NOMO-1 treated with dmso at 0.1 percent for 144 hours (cell line): ENCODE results near the gene BTBD9.

ENCODE experiments used
- DNase-seq: peaks from one replicate; lab custom pipeline; 2025; ENCODE audit not compliant: unreplicated experiment; lab: John Stamatoyannopoulos, UW

Gene BTBD9

DNA sequence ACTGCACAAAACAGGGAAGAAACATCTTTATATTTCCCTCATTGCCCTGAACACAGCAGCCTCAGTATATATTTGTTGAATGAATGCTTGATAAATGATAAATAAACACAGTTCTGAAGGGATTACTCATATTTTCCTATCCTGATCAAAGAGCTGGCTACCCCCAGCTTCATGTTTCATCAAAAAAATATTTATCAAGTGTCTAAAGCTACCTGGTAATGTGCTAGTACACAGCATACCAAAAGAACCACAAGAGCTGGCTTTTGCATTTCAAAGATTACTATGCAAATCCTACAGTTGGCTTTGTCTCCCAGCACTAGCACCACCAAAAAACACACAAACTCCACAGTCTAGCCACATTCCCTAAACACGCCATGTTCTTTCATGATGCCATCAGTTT, 130.0 kb downstream of the BTBD9 start:
- DNase-seq, result no peak

DNA sequence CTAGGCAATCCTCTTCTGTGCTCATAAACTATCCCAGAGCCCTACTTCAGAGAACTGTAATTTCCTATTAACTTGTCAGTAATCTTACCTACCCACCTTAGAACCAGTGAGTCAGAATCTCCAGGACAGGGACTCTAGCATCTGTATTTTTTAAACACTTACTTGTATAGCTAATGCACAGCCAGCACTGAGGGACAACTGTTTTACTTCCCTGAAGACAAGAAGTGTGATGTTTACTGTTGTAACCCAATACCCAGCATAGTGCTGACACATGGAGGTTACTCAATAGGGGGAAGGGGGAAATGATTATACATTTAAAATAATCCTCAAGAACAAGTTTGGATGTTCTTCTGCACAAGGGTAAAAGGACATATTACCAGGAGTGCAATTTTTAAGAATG, 130.8 kb downstream of the BTBD9 start:
- no peak for DNase-seq

DNA sequence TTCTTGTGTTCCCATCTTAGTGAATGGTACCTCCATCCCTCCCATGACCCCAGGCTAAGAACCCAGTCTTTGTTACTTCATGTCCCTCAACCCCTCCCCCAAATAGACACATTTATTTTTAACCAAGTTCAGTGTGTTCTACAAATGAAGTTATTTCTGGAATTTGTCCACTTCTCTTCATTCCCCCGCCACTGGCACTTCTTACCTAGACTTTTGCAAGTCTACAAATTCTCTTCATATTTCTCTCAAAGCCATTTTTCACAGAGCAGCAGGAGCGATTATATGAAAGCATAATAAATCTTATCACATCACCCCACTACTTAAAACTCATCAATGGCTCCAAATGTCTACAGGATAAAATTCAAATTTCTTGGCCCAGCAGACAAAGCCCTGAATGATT, 131.4 kb downstream of the BTBD9 start:
- DNase-seq, result no peak

DNA sequence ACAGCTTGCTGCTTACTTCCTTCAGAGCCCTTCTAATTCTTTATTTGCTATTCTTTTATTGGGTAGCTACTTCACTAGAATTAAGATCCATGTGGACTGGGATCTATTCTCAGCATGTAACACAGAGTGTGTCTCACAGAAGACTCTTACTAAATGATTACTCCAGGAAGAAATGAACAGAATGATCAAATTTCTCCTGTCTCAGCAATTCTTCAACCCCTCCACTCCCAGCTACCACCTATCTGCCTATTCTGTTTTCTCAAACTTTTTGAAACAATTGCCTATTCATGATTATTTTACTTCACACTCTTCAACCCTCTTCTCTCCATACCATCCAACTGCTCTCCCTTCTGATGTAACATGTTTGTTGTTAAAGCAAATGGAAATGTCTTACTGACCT, 132.6 kb downstream of the BTBD9 start:
- DNase-seq, result no peak

DNA sequence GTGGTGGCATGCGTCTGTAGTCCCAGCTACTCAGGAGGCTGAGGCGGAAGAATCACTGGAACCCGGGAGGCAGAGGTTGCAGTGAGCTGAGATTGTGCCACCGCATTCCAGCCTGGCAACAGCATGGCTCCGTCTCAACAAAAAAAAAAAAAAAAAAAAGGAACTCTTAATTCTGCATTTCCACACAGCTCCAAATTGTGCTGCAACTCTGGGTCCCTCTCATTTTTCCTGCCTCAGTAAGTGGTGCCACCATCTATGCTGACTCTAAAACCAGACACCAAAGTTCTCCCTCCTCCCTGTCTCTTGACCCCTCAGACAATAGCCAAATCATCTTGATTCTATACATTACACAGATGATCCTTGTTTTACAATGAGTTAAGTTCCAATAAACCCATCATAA, 133.9 kb downstream of the BTBD9 start:
- DNase-seq, result no peak

DNA sequence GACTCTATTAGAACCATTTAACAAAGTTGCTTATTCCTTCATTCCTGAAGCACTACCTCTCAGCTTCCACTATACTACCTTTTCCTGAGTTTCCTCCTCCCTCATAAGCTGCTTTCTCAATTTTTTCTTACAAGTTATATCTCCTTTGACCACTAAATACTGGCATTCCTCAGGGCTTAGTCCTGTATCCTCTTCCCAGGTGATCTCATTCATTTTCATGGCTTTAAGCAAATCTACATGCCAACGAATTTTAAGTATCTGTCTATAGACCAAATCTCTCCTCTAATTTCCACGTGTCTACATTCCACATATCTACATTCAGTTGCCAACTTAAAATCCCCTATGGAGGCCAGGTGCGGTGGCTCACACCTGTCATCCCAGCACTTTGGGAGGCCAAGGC, 134.7 kb downstream of the BTBD9 start:
- no peak for DNase-seq

DNA sequence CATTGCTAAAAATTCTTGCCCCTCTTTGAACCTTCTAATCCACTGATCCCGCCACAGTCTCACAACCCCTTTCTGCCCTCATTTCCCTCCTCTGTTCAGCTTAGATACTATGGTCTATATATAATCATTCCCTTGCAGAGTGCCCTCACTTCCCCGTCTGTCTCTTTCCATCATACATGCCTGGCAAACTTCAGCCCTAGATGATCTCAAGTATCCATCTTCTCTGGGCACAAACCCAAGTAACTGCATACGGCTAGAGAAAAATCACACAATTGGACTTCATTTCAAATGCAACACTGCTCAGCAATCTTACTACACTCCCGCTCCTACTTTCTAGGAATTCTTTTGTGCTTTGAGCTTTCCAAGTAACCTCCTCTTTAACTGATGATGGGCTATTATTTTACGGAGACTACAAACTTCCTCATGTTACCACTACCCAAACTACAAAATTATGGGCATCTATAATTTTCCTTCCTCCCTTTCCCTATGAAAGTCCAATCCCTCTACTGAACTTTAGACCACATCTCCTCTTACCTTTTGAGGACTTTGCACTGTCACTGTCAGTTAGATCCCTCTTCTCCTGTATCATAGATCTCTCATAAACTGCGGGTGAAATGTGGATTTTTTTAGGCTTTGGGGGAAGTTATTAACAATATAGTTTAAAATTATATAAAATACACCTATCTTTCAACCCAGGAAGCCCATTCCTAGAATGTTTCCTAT, 135.6 kb downstream of the BTBD9 start:
- DNase-seq, result no peak

DNA sequence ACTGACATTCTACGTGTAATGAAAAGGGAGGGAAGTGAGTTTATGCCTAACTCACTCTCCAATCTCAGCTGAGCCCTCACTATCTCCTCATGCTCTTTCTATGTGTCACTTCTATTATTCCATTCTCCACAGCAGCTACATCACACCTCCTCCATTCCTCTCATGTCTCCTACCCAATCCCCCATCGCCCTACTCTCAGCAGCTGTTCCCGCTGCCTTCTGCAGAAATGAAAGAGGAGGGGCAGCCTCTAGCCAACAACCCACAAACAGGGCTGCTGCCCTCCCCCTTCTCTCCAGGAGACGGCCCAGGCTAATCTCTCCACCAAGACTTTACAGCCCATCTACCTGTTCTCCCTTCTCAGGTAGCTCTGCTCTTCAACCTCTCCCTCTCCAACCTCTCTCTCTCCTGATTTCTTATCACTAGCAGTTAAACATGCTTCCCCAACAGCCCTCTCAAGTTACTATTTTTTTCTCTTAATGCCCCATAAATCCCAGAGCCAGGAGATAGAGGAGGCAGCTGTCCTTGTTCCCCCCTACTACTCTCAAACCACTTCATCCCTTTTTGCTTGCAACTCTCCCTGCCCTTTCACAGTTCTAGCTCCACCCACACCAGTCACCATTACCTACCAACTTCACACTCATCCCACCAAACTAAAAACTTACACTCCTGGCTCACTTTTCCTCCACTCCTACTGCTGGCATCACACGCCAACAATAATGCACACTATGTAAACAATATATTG, 136.5 kb downstream of the BTBD9 start:
- no peak for DNase-seq

DNA sequence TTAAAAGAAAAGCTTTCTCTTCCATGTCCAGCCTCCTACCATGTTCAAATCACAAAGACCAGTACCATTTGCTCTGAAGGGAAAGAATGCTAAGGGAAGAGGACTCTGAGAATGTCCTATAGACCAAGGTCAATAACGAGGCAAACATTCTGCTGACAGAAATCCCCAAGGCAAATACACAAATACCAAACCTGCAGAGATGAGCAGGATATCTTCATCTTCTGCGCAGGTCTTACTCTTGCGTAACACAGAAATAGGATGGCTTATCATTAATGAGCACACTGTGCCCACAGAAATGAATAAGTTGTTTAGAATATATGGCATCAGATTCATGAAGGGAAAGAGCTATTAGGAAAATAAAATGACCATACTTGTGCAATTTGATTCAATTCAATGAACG, 137.3 kb downstream of the BTBD9 start:
- DNase-seq, result no peak

DNA sequence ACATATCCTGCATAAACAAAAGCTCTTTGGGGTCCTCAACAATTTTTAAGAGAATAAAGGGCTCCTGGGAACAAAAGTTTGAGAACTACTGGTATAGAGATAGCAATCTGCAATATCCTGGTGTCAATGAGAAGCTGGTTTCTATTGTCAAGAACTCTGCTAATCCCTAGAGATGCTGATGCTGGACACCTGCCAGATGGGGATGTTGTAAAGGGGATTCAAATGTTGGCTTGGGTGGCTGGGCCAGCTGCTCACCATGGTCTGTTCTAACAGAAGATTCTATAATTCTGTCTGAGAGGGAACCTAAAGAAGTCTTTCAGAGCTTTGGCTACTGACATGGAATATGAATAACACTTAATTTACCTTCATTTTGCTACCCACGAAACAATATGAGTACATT, 137.8 kb downstream of the BTBD9 start:
- DNase-seq, result no peak

DNA sequence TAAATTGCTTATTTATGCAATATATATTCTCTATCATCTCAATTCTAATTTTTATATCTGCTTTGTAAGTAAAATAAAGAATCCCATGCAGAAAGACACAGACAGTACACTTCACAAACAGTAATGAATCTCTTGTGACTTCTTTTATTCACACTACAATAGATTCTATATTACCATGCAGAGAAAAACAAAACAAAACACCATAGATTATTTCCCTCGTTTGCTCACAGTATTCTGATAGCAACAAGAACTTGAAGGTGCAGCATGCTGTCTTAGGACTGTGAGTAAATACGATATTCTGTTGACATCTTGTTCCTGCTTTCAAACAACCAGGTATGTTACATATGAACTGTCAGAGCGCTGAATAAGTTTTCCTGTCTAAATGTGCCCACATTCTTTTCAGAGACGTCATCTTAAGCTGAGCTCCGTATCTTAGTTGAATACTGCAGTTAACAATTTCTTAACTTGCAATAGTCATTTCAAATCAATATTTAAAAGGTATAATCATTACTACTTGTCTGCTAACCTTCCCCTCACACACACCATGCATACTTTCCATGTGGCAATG, 140.1 kb downstream of the BTBD9 start:
- no peak for DNase-seq

DNA sequence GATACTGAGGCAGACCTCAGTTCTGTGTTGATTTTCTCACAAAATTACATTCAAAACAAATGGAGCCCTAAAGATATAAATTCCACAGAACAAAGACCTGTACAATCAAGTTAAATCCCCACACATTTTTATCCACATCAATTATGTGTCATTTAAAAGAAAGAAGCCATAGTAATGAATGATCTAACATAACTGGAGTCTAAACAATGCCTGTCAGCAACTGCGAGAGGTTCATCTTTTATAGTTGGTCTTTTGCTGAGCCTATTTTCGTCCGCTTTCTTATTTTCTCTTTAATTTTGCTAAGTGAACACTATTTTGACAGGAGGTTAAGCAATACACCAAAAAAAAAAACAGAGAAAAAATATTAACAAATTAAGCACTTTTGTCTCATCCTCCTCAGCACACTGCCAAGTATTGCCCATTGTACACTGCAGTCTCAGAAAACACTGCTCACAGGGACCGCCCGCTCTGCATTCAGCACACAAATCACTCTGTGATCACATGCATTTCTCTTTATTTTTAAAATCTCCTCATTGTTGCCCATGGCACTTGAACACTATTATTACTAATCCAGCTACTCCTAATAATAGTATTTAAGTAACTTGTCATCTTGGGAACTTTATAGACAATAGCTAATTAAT, 140.8 kb downstream of the BTBD9 start:
- no peak for DNase-seq

DNA sequence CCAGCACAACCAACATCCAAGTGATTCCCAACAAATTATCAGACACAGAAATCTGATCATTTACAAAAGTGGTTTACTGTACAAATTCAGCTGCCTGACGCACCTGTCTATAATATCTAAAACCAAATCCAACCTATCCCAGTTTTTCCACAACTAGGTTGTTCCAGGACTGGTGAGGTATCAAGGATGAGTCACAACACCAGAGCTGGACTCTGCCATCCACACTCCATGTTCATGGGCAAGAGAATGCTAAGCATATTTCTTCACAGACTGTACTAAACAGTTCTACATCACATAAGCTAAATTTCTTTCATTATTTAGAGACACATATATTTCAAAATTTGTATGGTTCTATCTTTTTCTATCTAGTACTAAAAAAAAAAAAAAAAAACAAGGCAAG, 141.6 kb downstream of the BTBD9 start:
- DNase-seq, result no peak

DNA sequence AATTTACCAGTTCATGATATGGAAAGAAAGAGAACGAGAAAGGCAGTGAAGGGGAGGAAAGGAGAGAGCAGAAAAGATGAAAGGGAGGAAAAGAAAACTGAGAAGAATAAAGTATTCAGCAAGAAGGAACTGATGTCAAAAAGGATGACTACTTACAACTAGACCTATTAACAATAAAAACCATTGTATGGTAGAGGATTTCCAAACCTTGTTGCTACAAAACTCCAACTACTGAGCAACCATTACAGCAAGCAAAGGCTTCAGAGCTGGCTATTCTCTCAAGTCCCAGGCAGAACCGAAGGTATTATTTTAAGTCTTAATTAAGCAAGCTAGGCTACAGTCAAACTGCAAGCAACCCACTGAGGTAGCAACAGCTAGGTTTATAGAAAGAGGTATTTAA, 142.2 kb downstream of the BTBD9 start:
- no peak for DNase-seq

DNA sequence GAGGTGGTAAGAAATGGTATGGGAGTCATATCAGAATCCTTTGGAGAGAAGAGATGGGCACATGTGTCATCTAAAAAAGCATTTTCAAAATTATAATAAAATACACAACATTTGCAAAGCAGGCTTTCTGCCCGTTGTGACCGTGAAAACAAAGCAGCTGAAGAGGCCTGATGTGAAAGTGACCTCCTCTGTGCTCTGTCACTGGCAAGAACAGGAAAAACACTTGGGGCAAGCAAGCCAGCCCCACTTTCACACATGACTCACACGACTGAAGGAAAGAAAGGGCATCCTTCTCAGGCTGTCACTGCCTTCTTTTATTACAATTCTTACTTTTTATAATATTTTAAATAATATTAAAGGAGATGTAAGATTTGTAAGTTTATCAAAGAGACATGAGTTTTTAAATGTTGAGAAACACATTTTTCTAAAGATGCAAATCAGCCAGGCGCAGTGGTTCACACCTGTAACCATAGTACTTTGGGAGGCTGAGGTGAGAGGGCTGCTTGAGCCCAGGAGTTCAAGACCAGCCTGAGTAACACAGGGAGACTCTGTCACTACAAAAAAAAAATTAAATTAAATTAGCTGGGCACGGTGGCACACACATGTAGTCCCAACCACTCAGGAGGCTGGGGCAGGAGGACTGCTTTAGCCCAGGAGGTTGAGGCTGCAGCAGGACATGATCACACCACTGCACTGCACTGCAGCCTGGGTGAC, 143.7 kb downstream of the BTBD9 start:
- DNase-seq, result no peak

DNA sequence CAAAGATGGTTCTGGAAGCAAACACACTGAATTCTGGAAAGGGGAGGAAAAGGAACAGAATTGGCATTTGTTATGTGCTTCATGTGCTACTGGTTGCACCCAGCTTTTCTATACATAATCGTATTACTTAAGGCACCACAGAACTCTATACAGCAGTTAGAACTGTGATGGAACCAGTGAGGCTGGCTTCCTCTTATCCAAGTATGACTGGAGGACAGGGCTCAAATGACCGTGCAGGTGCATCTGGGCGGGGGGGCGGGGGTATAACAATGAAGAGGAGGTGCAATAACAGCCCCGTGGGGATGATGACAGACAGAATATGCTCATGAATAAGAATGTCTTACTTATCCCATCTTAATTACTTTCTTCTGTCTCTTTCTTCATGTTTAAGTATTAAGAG, 144.2 kb downstream of the BTBD9 start:
- no peak for DNase-seq

DNA sequence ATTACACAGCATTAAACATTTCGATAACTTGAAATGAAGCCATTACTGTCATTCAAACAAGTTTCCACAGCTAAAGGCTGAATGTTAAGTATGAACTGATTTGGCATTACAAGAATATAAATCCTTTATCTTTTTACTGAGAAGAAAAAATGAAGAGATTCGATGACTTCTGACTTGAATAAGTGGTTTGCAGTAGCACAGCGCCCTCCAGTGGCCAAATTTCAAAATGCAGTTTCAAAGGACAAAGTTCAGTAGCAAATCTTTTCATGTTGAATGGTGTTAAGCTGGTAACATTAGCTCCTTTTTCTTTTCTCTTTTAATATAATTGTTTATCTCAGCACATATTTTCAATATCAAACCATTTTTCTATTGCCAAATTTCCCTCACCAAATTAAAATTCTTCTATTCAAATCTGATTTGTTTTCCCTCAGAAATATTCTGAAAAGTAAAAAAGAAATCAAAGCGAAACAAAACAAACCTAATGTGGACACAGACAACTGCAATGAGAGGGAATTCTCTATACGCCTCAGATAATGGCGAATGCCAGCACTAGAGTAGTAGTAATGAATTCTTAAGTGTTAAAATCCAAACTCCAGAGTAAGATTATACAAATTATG, 145.7 kb downstream of the BTBD9 start:
- DNase-seq, result no peak

DNA sequence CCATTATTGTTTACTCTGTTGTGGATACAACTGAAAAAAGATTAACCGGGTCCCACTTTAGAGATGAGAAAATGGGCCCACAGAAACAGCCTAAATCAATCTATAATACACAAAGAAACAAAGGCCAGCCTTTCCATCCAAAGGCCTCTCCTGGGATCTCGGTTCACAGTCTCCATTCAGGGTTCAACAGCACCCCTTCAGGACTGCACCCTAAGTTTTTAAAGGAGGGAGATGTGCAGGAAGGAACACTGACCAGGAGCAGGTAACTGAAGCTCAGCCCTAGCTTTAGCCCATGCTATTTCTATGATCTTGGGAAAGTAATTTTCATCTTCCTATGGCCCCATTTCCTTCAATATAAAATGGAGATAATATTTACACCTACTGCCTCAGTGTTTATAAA, 147.7 kb downstream of the BTBD9 start:
- DNase-seq, result no peak

DNA sequence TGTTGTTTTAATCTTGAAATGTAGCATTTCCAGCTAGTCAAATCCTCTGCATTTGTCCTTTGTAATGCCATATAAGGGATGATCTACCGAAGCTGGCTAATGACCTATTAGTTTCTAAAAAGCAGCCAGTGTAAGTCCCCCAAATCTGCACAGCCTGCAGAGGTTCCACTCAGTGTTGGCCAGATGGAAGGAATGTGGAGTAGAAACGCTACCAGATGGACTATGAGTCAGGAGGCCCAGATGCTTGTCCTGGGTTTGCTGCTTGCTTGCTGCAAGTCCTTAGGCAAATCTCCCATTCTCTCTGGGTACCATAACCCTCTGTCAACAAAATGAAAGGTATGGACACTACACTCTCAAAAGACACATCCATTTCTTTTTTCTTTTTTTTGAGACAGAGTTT, 149.8 kb downstream of the BTBD9 start:
- DNase-seq, result no peak

DNA sequence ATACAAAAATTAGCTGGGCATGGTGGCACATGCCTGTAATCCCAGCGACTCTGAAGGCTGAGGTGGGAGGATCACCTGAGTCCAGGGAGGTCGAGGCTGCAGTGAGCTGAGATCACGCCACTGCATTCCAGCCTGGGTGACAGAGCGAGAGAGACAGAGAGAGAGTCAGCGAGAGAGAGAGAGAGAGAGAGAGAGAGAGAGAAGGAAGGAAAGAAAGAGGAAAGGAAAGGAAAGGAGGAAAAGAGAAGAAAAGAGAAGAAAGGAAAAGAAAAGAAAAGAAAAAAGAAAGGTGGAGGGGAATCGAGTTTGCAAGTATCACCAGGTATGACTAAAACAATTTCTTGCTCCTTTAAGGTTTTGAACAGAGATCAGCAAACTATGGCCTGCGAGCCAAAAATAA, 152.3 kb downstream of the BTBD9 start:
- DNase-seq, result no peak

DNA sequence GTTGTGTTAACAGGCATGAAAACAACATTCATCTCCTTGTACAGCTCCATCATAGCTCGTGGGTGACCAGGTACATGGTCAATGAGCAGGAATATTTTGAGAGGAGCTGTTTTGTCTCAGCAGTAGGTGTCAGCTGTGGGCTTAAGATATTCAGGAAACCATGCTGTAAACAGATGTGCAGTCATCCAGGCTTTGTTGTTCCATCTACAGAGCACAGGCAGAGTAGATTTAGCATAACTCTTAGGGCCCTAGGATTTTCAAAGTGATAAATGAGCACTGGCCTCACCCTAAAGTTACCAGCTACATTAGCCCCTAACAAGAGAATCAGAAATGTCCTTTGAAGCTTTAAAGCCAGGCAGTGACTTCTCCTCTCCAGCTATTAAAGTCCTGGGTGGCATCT, 154.2 kb downstream of the BTBD9 start:
- no peak for DNase-seq
